ENCODE measurements around the gene RXFP1.

Gene RXFP1

GRCh38 chr4:158521484-158522088 is at the start of gene RXFP1:
RXFP1 (plus strand) TSS chr4:158521882; CDS start chr4:158521977, 95 bp downstream.
- FAIRE-seq, result no peak

- FAIRE-seq, result no peak
Observed at GRCh38 chr4:158481811-158482210, 39.9 kb upstream of the RXFP1 start.

GRCh38 chr4:158484173-158484885 is 37.4 kb upstream of the RXFP1 start:
- FAIRE-seq, result no peak

GRCh38 chr4:158490629-158491028 is 31.1 kb upstream of the RXFP1 start:
- no peak for FAIRE-seq

- no peak for FAIRE-seq
Observed at GRCh38 chr4:158492391-158492790, 29.3 kb upstream of the RXFP1 start.

GRCh38 chr4:158496030-158496741 is 25.5 kb upstream of the RXFP1 start:
- peak; percentile 59 for FAIRE-seq

GRCh38 chr4:158500054-158500453 is 21.6 kb upstream of the RXFP1 start:
- FAIRE-seq, result no peak

GRCh38 chr4:158513256-158513655 is 8.4 kb upstream of the RXFP1 start:
- no peak for FAIRE-seq

GRCh38 chr4:158519226-158519625 is 2.5 kb upstream of the RXFP1 start:
- FAIRE-seq, result no peak

GRCh38 chr4:158523990-158524535 is 2.4 kb downstream of the RXFP1 start:
- FAIRE-seq, result no peak

- FAIRE-seq, result no peak
Observed at GRCh38 chr4:158527516-158527915, 5.8 kb downstream of the RXFP1 start.

GRCh38 chr4:158529505-158529904 is 7.8 kb downstream of the RXFP1 start:
- FAIRE-seq, result no peak

GRCh38 chr4:158530381-158530780 is 8.7 kb downstream of the RXFP1 start:
- no peak for FAIRE-seq

GRCh38 chr4:158530898-158531297 is 9.2 kb downstream of the RXFP1 start:
- FAIRE-seq, result no peak

GRCh38 chr4:158532556-158533231 is 11.0 kb downstream of the RXFP1 start:
- no peak for FAIRE-seq

- peak; percentile 97 for FAIRE-seq
Observed at GRCh38 chr4:158534727-158535126, 13.0 kb downstream of the RXFP1 start.

- no peak for FAIRE-seq
Observed at GRCh38 chr4:158535130-158535614, 13.5 kb downstream of the RXFP1 start.

GRCh38 chr4:158536833-158537232 is 15.2 kb downstream of the RXFP1 start:
- FAIRE-seq, result no peak

- FAIRE-seq, result no peak
Observed at GRCh38 chr4:158538176-158538575, 16.5 kb downstream of the RXFP1 start.

- no peak for FAIRE-seq
Observed at GRCh38 chr4:158538911-158539310, 17.2 kb downstream of the RXFP1 start.

- no peak for FAIRE-seq
Observed at GRCh38 chr4:158540125-158540907, 18.6 kb downstream of the RXFP1 start.

- FAIRE-seq, result no peak
Observed at GRCh38 chr4:158541506-158541905, 19.8 kb downstream of the RXFP1 start.
